ENCODE data around the gene MT1F. TPM values are rescaled to one million over a fixed set of nuclear protein-coding genes. Genes with fewer than 3 reads are reported as not detected.

MT1F gene
- total and polyA plus RNA-seq, 11 donors, result 1.3 to 8.1 (median 1.9) TPM; not detected in 2

DNA sequence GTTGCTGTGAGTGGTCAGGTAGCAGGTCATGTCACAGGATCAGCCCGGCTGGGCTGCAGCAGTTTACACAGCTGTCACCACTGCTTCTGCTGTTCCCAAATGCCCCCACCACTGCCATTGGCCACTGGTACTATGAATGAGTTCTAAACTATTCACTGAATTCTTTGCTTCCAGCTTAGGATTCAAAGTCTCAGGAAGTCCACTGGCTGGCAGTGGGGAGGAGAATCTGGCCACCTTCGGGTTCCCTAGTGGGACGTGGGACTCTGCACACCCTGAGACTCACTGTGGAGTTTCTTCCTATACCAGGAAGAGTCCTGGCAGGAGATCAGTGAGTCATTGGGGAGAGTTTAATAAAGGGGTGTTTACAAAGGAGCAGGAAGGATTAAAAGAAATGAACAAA lies 31.4 kb downstream of the MT1F start:
- H3K4me3 ChIP-seq, result no peak overlapping the region
- peaks cover 0 to 16% (median 4%) of the 10 kb centered on the region in 12 donors for H3K4me1 ChIP-seq
- no peak for ATAC-seq
- no peak for DNase-seq
- H3K27me3 ChIP-seq, result no peaks in the 10 kb centered on the region
- no peaks in the 10 kb centered on the region for H3K36me3 ChIP-seq
- peaks cover 0 to 9% (median 0%) of the 10 kb centered on the region in 12 donors for H3K9me3 ChIP-seq
- TF ChIP-seq, protein P1, sequence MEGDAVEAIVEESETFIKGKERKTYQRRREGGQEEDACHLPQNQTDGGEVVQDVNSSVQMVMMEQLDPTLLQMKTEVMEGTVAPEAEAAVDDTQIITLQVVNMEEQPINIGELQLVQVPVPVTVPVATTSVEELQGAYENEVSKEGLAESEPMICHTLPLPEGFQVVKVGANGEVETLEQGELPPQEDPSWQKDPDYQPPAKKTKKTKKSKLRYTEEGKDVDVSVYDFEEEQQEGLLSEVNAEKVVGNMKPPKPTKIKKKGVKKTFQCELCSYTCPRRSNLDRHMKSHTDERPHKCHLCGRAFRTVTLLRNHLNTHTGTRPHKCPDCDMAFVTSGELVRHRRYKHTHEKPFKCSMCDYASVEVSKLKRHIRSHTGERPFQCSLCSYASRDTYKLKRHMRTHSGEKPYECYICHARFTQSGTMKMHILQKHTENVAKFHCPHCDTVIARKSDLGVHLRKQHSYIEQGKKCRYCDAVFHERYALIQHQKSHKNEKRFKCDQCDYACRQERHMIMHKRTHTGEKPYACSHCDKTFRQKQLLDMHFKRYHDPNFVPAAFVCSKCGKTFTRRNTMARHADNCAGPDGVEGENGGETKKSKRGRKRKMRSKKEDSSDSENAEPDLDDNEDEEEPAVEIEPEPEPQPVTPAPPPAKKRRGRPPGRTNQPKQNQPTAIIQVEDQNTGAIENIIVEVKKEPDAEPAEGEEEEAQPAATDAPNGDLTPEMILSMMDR (IDR thresholded peaks at IDR 0.05), result no peak
- TF ChIP-seq POLR2A (IDR thresholded peaks at IDR 0.05), result no peak
- WGBS, 4 donors, result 71 to 82% (median 80%) methylated on average over 3 of the region's 3 CpGs
- intact Hi-C loops (cut with DNase I), result no loop called here
- no peak overlapping the region for H3K27ac ChIP-seq

DNA sequence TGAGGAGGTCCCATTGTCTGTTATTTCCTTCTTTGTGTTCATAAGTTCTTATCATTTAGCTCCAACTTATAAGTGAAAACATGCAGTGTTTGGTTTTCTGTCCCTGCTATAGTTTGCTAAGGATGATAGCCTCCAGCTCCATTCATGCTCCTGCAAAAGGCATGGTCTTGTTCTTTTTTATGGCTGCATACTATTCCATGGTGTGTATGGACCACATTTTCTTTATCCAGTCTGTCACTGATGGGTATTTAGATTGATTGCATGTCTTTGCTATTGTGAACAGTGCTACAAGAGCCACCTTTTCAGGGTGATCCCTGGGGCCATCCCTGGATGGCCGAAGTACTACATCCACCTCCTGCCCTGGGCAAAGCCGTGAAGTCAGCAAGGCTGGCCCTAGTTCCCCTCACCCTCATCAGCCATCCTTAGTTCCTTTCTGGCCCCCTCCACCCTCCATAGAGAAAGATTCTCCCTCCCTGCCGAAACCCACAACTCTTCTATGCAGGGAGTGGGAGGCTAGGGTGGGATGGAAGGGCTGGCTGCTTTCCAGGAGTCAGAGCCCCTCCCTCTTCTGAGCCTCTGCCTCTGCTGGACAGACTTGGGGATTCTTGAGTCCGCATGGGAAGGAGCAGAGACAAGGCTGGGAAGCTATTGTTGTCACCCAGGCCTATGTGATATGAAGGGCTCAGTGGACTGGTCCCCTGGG lies 32.8 kb downstream of the MT1F start:
- Histone ChIP-seq H3K4me3 (no peak overlapping the region), H3K36me3 (no peaks in the 10 kb centered on the region), H3K4me1 (peaks cover 0 to 8% (median 0%) of the 10 kb centered on the region in 12 donors), H3K27ac (no peak overlapping the region), H3K9me3 (peaks cover 0 to 9% (median 0%) of the 10 kb centered on the region in 12 donors), H3K27me3 (no peaks in the 10 kb centered on the region)
- intact Hi-C loops (cut with DNase I), result no loop called here
- no peak for DNase-seq
- ATAC-seq, result no peak
- no peak for TF ChIP-seq POLR2A (IDR thresholded peaks at IDR 0.05)
- TF ChIP-seq, protein P1 (IDR thresholded peaks at IDR 0.05), result no peak
- WGBS, 4 donors, result 63 to 84% (median 69%) methylated on average over 4 of the region's 4 CpGs

DNA sequence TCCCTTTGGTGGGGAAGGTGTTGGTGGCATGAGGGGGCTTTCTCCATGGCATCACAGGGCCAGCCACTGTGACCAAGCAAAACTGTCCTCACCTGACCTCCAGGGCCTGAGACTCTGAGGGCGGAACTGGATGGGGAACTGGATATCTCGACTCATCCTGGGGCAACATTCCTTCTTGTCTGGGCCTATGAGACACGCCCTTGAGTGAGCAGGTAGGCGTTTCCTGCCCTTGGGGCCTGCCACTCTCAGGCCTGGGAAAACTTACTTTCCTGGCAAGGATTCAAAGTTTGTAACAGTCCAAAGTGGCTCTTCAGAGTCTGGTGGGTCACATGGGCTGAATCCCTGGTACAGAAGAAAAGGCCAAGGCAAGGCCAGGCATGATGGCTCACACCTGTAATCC lies 34.1 kb downstream of the MT1F start:
- Histone ChIP-seq H3K9me3 (peaks cover 0 to 3% (median 0%) of the 10 kb centered on the region in 12 donors), H3K4me3 (no peak overlapping the region), H3K4me1 (peaks cover 0 to 8% (median 0%) of the 10 kb centered on the region in 12 donors), H3K36me3 (no peaks in the 10 kb centered on the region), H3K27ac (peak overlapping the region in 1 of 12 donors; percentile 16), H3K27me3 (no peaks in the 10 kb centered on the region)
- intact Hi-C loops (cut with DNase I), result no loop called here
- DNase-seq (peak in 2 of 5 donors; percentile 54 to 67), ATAC-seq (peak; percentile 70 to 92 (median 86))
- WGBS, 4 donors, result 30 to 43% (median 39%) methylated on average over 3 to 4 of the region's 4 CpGs
- TF ChIP-seq, protein P1 (IDR thresholded peaks at IDR 0.05), result no peak
- no peak for TF ChIP-seq POLR2A (IDR thresholded peaks at IDR 0.05)

DNA sequence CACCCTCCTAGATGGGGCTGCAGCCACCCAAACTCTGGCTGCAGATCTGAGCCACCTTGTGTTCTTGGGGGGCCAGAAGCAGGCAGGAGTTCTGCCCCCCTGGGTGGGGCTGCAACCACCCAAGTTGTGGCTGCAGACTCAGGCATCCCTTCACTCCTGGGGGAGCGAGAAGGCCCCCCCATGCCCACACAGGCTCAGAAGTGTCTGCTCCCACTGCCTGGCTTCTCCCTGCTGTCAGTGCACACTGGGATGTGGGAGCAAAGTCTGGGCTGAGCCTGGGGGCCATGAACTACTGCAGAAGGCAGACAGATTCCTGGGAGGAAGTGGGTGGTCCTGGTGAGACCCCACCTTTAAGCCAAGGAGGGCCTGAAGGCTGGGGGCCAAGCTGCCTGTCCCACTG lies 37.5 kb downstream of the MT1F start:
- Histone ChIP-seq H3K27ac (no peak overlapping the region), H3K4me1 (peaks cover 0 to 8% (median 0%) of the 10 kb centered on the region in 12 donors), H3K4me3 (no peak overlapping the region), H3K36me3 (no peaks in the 10 kb centered on the region), H3K27me3 (no peaks in the 10 kb centered on the region), H3K9me3 (peaks cover 0 to 7% (median 0%) of the 10 kb centered on the region in 12 donors)
- 66 to 76% (median 75%) methylated on average over 1 of the region's 1 CpG; no CpG with 5 or more reads in 1 of the 4 donors for WGBS, 4 donors
- intact Hi-C loops (cut with DNase I), result loop anchor here in 1 of 10 donors (5.0 kb wide), 1 partner anchor 93 kb away; no protein-coding TSS in a partner anchor
- no peak for DNase-seq
- no peak for ATAC-seq
- TF ChIP-seq, protein P1 (IDR thresholded peaks at IDR 0.05), result no peak
- no peak for TF ChIP-seq POLR2A (IDR thresholded peaks at IDR 0.05)
